NCI-H526 (cell line): ENCODE results near the gene SLC36A4.
"Not testable (repeated sequence)": the region's sequence is repeated elsewhere in the genome, so short reads cannot be mapped to it uniquely, and the experiment has no call there.

Experiments used
- DNase-seq, 2 experiments: peaks; one replicate each; lab custom pipeline; 2025; lab: John Stamatoyannopoulos, UW

The SLC36A4 gene

GRCh38 chr11:93194673-93195291, 3.0 kb downstream of the SLC36A4 start:
- no peak for DNase-seq

- DNase-seq: no peak
These were observed 4.1 kb downstream of the SLC36A4 start for GRCh38 chr11:93193731-93194130.

DNA sequence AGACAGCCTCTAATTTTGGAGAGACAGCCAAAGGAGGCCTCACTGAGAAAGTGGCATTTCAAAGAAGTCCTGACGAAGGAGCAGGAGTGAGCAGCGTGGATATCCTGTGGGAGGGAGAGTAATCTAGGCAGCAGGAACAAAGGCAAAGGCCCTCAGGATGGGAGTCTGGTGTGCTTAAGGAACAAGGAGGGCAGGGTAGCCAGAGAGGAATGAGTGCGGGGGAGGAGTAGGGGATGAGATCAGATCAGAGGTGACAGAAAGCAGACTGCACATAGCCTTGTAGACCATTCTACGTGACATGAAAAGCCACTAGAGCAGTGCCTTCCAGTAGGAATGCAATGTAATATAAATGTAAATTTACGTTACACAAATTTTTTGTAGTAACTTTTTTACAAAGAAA, 5.6 kb downstream of the SLC36A4 start:
- DNase-seq: no peak

- DNase-seq: no peak
These were observed 8.3 kb downstream of the SLC36A4 start for GRCh38 chr11:93189462-93189861.

DNA sequence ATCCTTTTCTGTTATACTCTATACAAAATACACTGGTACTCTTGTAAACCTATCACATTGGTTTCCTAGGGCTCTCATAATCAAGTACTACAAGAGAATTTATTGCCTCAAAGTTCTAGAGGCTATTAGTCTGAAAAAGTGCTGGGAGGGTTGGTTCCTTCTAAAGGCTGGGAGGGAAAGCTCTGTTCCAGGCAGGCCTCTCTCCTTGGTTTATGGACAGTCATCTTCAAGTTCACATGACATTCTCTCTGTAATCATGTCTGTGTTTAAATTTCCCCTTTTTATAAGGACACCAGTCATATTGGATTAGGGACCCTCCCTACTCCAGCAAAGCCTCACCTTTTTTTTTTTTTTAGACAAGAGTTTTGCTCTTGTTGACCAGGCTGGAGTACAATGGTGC, 9.1 kb downstream of the SLC36A4 start:
- DNase-seq: no peak

GRCh38 chr11:93187290-93187689, 10.5 kb downstream of the SLC36A4 start:
- no peak for DNase-seq

DNA sequence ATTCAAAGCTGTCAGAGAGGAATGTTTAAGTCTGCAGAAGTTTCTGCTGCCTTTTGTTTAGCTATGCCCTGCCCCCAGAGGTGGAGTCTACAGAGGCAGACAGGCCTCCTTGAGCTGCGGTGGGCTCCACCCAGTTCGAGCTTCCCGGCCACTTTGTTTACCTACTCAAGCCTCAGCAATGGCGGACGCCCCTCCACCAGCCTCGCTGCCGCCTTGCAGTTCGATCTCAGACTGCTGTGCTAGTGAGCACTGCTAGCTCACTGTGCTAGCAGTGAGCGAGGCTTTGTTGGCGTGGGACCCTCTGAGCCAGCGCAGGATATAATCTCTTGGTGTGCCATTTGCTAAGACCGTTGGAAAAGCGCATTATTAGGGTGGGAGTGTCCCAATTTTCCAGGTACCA, 19.9 kb downstream of the SLC36A4 start:
- not testable (repeated sequence) for DNase-seq

DNA sequence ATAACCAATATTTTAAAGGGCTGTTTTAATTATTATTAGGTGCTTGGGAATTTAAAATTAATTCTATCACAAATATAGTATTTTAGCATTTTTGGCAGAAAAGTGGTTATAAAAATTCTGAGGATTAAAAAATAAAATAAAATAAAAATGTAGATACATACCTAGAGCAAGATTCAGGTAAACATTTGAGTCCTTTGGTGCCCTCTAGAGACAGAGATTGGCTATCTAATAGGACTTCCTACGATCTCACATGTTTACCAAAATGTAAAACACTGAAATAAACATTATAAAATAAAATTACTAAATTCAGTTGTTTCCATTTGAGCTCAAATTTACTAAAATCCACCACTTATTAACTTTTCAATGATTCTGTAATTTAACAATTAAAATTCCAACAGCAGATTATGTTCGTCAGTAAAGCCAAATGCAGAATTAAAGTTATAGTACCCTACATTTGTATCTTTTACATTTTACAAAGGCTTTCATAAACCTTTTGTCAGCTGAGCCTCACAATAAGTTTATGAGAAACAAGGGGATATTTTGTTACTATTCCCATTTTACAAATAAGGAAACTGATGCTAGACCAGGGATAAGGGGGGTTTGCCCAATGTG, 27.7 kb downstream of the SLC36A4 start:
- peak; percentile 33 to 61 for DNase-seq

DNA sequence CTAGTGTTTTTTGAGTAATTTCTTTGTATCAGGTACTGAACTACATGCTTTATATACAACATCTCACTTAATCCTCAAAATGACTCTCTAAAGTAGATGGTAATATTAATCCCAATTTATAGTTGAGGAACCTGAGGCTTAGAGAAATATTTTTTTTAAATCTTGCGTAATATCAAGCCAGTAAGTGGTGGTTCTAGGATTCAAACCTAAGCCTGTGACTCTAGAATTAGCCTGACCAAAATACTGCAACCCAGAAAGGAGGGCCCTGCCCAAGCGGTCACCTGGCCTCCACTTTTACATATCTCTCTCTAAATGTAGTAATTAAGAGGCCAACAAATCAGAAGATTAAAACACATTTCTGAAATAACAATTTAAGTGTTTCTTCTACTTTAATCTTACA, 28.6 kb downstream of the SLC36A4 start:
- DNase-seq: no peak

GRCh38 chr11:93166862-93167261, 30.9 kb downstream of the SLC36A4 start:
- DNase-seq: no peak

- DNase-seq: peak in 1 of 2 experiments; percentile 11
These were observed 31.6 kb downstream of the SLC36A4 start for GRCh38 chr11:93166194-93166593.

GRCh38 chr11:93160808-93161207, 37.0 kb downstream of the SLC36A4 start:
- no peak for DNase-seq

DNA sequence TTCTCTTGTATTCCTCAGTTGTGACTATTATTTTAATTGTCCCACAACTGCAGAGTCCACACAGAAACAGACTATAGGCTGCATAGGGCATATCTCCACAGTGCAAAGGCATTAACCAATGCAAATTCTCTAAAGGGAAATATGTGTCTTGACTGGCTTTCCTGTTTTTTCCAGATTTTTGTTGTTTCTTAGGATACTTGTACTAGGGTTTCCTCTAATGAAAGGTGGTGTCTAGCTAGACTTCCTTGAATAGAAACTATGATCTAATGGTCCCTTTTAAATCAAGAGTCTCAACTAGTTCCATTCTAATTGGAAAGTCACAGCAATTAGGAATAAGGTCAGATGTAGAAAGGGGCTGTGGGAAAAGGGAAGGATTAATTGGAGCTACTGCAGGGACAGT, 37.6 kb downstream of the SLC36A4 start:
- no peak for DNase-seq

DNA sequence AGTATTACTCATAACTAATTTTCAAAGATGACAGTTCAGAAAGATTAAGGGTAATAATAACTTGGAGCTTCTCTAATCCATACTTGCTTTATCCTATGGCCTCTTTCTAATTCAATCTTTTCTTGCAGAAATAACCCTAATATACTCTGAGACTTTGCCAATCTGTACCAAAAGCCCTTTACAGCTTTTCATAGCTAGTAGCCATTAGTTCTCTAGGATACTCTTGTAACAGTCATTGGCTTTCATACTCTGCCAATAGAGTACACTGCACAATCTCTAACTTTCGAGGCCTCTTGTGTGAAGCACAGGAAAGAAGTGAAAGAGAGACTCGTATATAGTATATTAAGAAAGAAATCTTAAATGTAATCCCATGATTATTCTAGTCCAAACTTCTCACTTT, 38.1 kb downstream of the SLC36A4 start:
- DNase-seq: no peak

DNA sequence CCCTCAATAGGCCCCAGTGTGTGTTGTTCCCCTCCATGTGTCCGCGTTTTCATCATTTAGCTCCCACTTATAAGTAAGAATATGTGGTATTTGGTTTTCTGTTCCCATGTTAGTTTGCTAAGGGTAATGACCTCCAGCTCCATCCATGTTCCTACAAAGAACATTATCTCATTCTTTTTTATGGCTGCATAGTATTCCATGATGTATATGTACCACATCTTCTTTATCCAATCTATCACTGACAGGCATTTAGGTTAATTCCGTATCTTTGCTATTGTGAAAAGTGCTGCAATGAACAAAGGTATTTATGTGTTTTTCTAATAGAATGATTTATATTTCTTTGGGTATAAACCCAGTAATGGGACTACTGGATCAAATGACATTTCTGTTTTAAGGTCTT, 42.1 kb downstream of the SLC36A4 start:
- no peak for DNase-seq

DNA sequence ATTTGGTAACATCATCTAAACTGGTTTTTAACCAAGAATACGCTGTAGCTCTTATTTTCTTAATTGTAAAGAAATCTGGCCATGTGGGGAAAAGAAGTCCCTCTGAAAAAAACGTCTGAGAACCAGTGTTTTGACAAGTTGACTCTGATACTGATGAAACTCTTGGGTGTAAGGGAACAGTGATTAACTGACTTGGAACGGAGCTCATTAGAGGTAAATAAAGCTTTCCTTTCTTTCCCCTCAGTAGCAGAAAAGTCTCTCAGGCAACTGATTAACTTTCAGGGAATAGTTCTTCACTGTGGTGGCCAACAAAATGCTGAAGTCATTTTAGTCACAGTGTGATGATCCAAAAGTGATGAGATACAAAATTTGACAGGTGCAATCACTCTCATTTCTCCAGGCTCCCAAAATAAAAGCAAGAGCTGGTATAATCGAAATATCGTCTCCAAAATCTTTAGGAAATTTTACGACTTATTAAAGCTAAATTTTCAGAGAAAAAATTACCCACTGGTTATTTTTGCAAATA, 52.3 kb downstream of the SLC36A4 start:
- DNase-seq: no peak

DNA sequence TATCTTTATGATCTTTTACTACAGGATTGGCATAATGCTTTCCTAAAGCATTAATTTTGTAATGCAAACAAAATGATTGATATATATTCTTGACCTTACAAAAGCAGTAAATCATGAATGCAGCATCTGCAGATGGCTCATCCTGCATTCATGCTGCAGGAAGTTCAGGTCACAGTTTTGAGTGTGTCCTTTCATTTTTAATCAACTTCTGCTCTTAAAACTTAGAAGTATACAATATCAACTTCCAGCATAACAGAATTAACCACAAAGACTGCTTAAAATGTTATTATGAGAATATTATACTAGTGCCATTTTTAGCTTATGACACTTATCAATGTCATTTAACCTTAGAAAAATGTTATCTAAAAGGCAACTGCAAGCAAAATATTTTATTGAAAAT, 54.0 kb downstream of the SLC36A4 start:
- DNase-seq: no peak

GRCh38 chr11:93143186-93143585, 54.6 kb downstream of the SLC36A4 start:
- no peak for DNase-seq

DNA sequence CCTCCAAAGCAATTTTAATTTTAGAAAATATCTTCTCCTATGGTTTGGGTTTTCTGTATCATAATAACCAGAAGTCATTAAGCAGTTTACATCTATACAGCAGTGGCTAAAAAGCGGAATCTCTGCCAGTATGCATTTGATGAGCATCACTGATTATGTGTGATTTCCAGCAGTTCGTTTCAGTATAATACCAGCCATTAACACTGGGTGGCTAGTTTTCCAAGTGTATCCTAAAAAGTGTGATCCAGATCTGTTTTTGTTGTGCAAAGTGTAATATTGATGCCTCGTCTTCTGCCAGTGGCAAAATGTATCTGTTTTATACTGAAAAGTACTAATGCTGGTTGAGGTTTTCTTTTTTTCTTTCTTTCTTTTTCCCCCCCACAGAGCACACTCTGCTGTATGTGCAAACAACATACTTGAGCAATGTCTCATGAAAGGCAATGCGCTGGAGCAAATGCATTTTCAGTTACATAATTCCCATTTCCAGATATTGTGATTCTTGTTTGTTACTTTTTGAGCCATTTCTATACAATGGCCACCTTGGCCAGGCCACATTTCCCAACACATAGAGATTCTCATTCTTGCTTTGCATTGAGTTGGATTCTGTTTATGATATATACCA, 64.2 kb downstream of the SLC36A4 start:
- DNase-seq: no peak

- no peak for DNase-seq
These were observed 65.0 kb downstream of the SLC36A4 start for GRCh38 chr11:93132836-93133235.

DNA sequence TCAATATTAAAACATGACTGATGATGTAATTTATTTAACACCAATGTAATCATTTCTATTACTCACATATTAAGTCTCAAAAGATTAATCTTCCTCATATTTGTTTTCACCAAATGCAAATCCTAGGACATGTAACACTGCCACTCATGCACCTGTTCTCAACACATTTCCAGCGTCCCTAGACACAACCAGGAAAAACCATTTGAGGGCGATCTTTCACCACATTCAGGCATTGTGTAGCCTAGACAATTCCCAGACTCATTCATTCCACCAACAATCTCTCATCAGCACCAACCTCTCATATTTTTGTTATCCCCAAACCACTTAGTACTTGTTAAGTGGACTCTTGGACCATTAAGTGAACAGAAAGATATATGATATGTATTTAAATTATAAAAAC, 66.1 kb downstream of the SLC36A4 start:
- DNase-seq: peak; percentile 83 to 90

DNA sequence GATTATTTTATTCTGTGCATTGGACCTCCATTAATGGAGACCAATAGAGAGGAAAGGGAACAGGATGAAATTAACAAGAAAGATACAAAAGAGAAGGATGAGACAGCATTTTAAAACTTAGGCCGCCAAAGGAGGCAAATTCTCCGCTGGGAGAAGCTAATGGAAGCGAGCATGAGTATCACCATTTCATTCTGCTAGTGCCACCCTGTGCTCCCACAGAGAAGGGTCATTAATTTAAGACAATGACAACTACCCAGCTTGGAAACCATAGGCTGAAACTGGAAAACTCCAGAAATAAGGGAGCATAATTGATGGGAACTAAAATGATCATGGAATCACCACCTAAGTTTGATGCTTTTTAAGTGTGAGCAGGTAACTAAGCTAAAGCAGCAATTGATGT, 69.2 kb downstream of the SLC36A4 start:
- DNase-seq: no peak

GRCh38 chr11:93123351-93123898, 74.4 kb downstream of the SLC36A4 start:
- DNase-seq: no peak
